Measurements from ENCODE around the gene GPAM.
A peak's percentile ranks its signal among the peaks of the same experiment; 100 is the strongest.

- no peak for TF ChIP-seq CTCF (IDR thresholded peaks at IDR 0.05)
- no peak for TF ChIP-seq MEF2A (IDR thresholded peaks at IDR 0.05; ENCODE audit: borderline replicate concordance, low read depth)
- no peak for TF ChIP-seq SIN3A (IDR thresholded peaks at IDR 0.05; ENCODE audit: borderline replicate concordance, low read depth, low read length)
- TF ChIP-seq ZBTB33 (IDR thresholded peaks at IDR 0.05; ENCODE audit: borderline replicate concordance, low read depth) = no peak
- TF ChIP-seq MAX (IDR thresholded peaks at IDR 0.05; ENCODE audit: low read depth) = no peak
- peak; percentile 40 for TF ChIP-seq RCOR1 (IDR thresholded peaks at IDR 0.05; ENCODE audit: low read length)
- no peak for TF ChIP-seq IRF3 (IDR thresholded peaks at IDR 0.05; ENCODE audit: low read depth, low read length)
Observed at GRCh38 chr10:112209684-112210131, 26.1 kb upstream of the GPAM start.

Data from SK-N-SH (cell line).